T-helper 1 cell (primary cell): Measurements from ENCODE around the gene PRDX5.

Experiments used
- DNase-seq, 5 donors: peaks; one replicate each; pipeline ENCODE4 v3.0.0-alpha.2; 2012 to 2020

The PRDX5 gene

GRCh38 chr11:64290352-64291261, 27.3 kb upstream of the PRDX5 start:
- DNase-seq: no peak

GRCh38 chr11:64291262-64291751, 26.6 kb upstream of the PRDX5 start, which contains the start of gene KCNK4:
Gene KCNK4 (plus strand): TSS chr11:64291302. CDS start chr11:64293019, 1,717 bp downstream.
- DNase-seq: no peak

GRCh38 chr11:64291752-64292459, 26.0 kb upstream of the PRDX5 start:
- DNase-seq: no peak

- no peak for DNase-seq
Measured at GRCh38 chr11:64292460-64293254, 25.3 kb upstream of the PRDX5 start.

- DNase-seq: no peak
Measured at GRCh38 chr11:64294774-64295173, 23.1 kb upstream of the PRDX5 start.

GRCh38 chr11:64295760-64296159, 22.2 kb upstream of the PRDX5 start:
- DNase-seq: no peak

- DNase-seq: no peak
Measured at GRCh38 chr11:64296236-64296635, 21.7 kb upstream of the PRDX5 start.

GRCh38 chr11:64296830-64297698, 20.9 kb upstream of the PRDX5 start:
- no peak for DNase-seq

- no peak for DNase-seq
Measured at GRCh38 chr11:64297699-64298358, 20.1 kb upstream of the PRDX5 start.

- DNase-seq: no peak
Measured at GRCh38 chr11:64298966-64299846, 18.7 kb upstream of the PRDX5 start.

GRCh38 chr11:64299847-64300648, 17.9 kb upstream of the PRDX5 start, which contains the start of gene CATSPERZ:
Gene CATSPERZ (plus strand): TSS chr11:64300358. CDS start chr11:64300411, 53 bp downstream.
- no peak for DNase-seq

GRCh38 chr11:64303109-64304031, 14.6 kb upstream of the PRDX5 start:
- no peak for DNase-seq

- no peak for DNase-seq
Measured at GRCh38 chr11:64304032-64304315, 13.9 kb upstream of the PRDX5 start.

- peak; percentile 79 to 94 (median 90) for DNase-seq
Measured at GRCh38 chr11:64304316-64305072, 13.4 kb upstream of the PRDX5 start.

- peak; percentile 99 to 100 (median 99) for DNase-seq
Measured at GRCh38 chr11:64305075-64305690, 12.7 kb upstream of the PRDX5 start, which contains the start of gene ESRRA. Gene ESRRA (plus strand): TSS chr11:64305524. CDS start chr11:64307180, 1,656 bp downstream.

GRCh38 chr11:64305691-64306562, 12.0 kb upstream of the PRDX5 start:
- DNase-seq: peak; percentile 53 to 80 (median 61)
